Activated CD4-positive, alpha-beta T cell treated with anti-CD3 and anti-CD28 coated beads for 4 hours (primary cell): ENCODE measurements around the gene GRIN3A.

ENCODE experiments used
- DNase-seq, 2 donors: peaks; one replicate each; pipeline ENCODE4 v3.0.0-alpha.2; 2020

The GRIN3A gene

GRCh38 chr9:101702257-101702656 is 36.2 kb downstream of the GRIN3A start:
- no peak for DNase-seq

- no peak for DNase-seq
Observed at GRCh38 chr9:101693546-101694336, 44.7 kb downstream of the GRIN3A start.

GRCh38 chr9:101691657-101692056 is 46.8 kb downstream of the GRIN3A start:
- no peak for DNase-seq

GRCh38 chr9:101689039-101689438 is 49.4 kb downstream of the GRIN3A start:
- DNase-seq, result no peak

GRCh38 chr9:101684665-101685064 is 53.8 kb downstream of the GRIN3A start:
- no peak for DNase-seq

- no peak for DNase-seq
Observed at GRCh38 chr9:101683236-101683635, 55.2 kb downstream of the GRIN3A start.

GRCh38 chr9:101677861-101678260 is 60.6 kb downstream of the GRIN3A start:
- DNase-seq, result no peak

GRCh38 chr9:101675341-101675740 is 63.1 kb downstream of the GRIN3A start:
- no peak for DNase-seq

GRCh38 chr9:101674165-101674564 is 64.3 kb downstream of the GRIN3A start:
- DNase-seq, result no peak

- DNase-seq, result no peak
Observed at GRCh38 chr9:101673642-101674041, 64.8 kb downstream of the GRIN3A start.

GRCh38 chr9:101671567-101671966 is 66.9 kb downstream of the GRIN3A start:
- DNase-seq, result no peak

- DNase-seq, result no peak
Observed at GRCh38 chr9:101668421-101668820, 70.0 kb downstream of the GRIN3A start.

- DNase-seq, result no peak
Observed at GRCh38 chr9:101664453-101664852, 74.0 kb downstream of the GRIN3A start.

GRCh38 chr9:101652601-101653175 is 85.8 kb downstream of the GRIN3A start:
- no peak for DNase-seq

GRCh38 chr9:101650142-101650541 is 88.3 kb downstream of the GRIN3A start:
- no peak for DNase-seq

- DNase-seq, result no peak
Observed at GRCh38 chr9:101648493-101648892, 90.0 kb downstream of the GRIN3A start.

- DNase-seq, result no peak
Observed at GRCh38 chr9:101639785-101640665, 98.4 kb downstream of the GRIN3A start.

- DNase-seq, result no peak
Observed at GRCh38 chr9:101639311-101639710, 99.1 kb downstream of the GRIN3A start.

- DNase-seq, result no peak
Observed at GRCh38 chr9:101636247-101636646, 102.2 kb downstream of the GRIN3A start.

- DNase-seq, result no peak
Observed at GRCh38 chr9:101635473-101635872, 103.0 kb downstream of the GRIN3A start.

GRCh38 chr9:101634741-101635409 is 103.6 kb downstream of the GRIN3A start:
- DNase-seq, result no peak

GRCh38 chr9:101632611-101633010 is 105.8 kb downstream of the GRIN3A start:
- no peak for DNase-seq

GRCh38 chr9:101631892-101632291 is 106.6 kb downstream of the GRIN3A start:
- no peak for DNase-seq
